Endometrial microvascular endothelial cells (primary cell): ENCODE measurements around the gene WDR82. TPM values are rescaled to one million over a fixed set of nuclear protein-coding genes. Genes with fewer than 3 reads are reported as not detected.

Experiments used
- in situ Hi-C: cut with HindIII; loops from 2 replicates; pipeline ENCODE4 v1.10.0; 2017; ENCODE audit warnings: low sequenced_read_pairs, low pct_unique_long_range_greater_than_20kb; ENCODE audit errors: inconsistent ontology term
- total RNA-seq: library from RNA; depleted of rRNA; stranded (reverse); fragments of >200 nt; gene quantifications from one replicate; pipeline ENCODE4 v1.2.3, GENCODE V29; 2015; ENCODE audit errors: inconsistent ontology term

WDR82 gene
- total RNA-seq, 1 donor from 2014 or later, result 60.1 TPM

DNA sequence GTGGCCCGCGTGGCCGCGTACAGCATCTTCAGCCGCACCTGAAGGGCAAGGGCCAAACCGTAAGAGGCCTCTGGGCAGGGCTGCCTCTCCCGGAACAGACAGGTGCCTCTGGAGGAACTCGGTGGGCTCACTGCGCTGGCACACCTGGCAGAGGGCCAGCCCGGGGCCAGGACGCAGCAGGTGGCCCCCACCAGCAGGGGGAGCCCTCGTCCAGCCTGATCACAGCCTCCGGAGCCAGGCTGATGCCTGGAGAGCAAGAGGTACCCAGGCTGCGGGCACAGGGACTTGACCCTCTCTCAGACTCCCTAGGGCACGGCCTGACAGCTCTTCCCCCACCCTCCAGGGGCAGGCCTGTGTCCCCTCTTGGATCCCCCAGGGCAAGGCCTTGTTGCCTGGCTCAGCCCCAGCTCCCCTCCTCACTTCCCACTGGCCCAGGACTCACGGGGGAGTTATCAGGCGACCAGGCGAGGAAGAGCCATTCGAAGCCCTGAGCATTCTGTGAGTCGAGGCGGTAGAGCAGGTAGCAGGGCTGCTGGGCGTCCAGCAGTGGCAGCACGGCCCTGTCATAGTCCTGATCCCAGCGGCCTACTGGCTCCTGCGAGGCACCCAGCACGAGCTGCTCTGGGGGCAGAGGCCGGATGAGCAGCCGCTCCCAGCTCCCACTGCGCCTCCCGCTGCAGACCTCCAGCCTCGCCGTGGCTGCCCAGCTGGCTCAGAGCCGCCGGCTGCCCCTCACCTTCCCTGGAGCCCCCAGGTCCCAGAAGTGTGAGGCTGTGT is 46.8 kb downstream of the WDR82 start:
- in situ Hi-C loops, result no loop called here

GRCh38 chr3:52230889-52231499 is 47.5 kb downstream of the WDR82 start:
- in situ Hi-C loops, result no loop called here

DNA sequence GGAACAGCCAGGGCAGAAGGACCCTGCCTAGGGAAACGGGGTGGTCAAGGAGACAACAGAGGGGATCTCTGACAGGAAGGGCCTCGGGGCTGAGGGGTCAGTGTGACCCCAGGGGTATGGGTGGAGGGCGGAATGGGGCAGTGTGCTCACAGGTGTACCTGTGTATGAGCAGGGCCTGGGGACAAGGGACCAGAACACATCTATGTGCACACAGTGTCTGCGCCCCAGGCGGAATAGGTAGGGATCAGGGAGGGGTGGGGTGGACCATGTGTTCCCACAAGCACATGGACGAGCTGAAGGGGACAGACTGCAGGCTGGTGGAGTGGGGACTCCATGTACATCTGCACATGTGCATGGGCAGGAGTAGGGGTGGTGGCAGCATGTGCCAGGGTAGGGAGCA is 48.0 kb downstream of the WDR82 start:
- in situ Hi-C loops, result no loop called here

DNA sequence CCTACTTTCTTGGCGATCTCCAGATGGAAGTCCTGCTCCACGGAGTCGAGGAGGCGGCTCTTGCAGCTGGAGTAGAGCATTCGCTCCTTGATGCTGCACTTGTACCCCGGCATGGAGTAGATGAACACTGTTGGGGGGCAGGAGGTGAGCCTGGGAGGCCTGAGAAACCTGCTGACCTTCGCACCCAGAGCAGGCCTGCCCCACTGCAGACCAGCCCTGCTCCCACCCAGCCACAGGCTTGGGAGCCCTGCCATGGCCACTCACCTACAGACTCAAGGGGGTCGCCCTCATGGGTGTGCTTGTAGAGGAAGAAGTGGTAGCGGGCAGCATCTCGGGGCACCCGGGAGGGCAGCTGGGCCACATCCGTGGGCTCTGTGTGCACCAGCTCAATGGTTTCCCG is 48.8 kb downstream of the WDR82 start:
- in situ Hi-C loops, result no loop called here

DNA sequence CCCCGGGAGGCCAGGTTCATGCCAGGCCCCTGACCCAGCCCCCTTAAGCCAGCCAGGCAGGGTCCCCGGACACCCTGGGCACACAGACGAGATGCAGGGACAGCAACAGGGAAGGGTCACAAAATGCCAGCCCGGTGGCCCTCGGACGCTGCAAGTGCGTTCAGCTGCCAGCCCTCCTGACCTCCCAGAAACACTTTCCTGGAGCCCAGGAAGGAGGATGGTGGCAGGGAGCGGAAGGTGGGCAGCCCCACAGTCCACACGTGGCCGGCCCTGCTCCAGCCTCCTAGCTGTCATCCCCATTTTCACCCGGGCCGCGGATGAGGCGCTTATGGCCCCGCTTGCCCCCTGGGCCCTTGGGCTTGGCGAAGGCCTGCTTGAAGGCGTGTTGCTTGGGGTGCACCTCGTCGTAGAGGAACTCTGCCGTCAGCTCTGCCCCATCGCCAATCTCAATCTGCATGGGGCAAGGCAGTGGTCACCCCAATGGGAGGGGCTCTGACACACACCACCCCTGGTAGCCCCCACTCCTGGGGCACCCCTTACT is 49.6 kb downstream of the WDR82 start:
- in situ Hi-C loops, result no loop called here

DNA sequence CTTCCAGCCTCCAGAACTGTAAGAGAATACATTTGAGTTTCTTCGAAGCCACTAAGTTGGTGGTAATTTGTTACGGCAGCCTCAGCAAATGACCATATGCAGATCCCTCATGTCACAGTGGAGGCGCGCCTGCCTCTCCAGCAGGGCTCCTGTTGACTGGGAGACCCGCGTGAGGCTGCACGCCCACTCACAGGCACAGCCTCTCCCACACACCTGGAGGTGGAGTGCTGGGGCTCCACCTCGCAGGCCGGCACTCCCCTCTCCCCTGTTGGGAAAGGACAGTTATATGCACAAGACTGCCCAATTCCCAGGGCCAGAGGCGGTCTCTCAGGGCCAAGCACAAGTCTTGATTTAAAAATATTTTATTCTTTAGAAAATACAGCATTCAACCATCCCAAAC is 50.2 kb downstream of the WDR82 start:
- in situ Hi-C loops, result no loop called here

GRCh38 chr3:52227766-52228165 is 50.7 kb downstream of the WDR82 start:
- in situ Hi-C loops, result no loop called here

DNA sequence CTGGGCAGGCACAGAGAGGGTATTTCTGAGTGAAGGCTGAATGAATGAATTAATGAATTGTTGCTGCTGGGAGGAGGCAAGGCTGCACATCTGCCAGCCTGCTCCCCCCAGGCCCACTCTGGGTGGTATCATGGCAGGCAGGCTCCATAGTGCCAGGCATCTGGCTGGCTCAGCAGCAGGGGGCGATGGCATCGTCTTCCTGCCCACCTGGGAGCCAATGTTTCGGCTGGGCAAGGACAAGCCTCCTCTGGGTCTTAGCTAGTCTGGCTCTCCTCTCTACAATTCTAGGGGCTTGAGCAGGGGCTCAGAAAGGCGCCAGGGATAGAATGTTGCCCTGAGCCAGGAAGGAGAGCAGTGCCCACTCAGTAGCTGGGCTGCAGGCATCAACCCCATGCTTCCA is 51.3 kb downstream of the WDR82 start:
- in situ Hi-C loops, result no loop called here

DNA sequence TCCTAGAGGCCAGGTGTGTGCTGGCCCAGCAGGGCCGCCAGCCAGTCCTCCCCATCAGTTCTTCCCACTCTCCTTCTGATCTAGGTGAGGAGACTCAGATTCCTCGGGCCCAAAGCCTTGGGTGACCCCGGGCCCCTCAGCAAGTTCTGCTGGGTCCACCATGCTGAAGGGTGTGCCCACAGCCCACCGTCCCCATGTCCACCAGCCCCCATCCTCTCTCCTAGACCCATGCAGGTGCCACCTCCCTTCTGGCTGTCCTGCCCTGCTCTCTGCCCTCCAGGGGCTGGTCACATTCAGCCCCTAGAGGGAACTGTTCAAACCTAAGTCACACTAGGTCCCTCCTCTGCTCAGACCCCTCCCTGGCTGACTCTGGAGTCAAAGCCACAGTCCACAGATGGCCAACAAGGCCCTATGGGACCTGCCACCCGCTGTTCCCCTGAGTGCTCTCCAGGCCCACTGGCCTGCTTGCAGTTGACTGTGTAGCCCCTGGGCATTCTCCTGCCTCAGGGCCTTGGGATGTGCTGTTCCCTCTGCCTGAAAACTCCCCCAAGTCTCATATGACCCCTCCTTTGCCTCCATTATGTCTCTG is 52.1 kb downstream of the WDR82 start:
- in situ Hi-C loops, result no loop called here

- in situ Hi-C loops, result no loop called here
Measured at GRCh38 chr3:52225452-52226228, 52.8 kb downstream of the WDR82 start, which contains the start of gene TLR9. TLR9 (minus strand) TSS chr3:52225645; CDS start chr3:52225529, 116 bp downstream.

- in situ Hi-C loops, result no loop called here
Measured at GRCh38 chr3:52223449-52224408, 54.7 kb downstream of the WDR82 start.

- in situ Hi-C loops, result no loop called here
Measured at GRCh38 chr3:52222319-52223221, 55.9 kb downstream of the WDR82 start.

- in situ Hi-C loops, result no loop called here
Measured at GRCh38 chr3:52221563-52222318, 56.7 kb downstream of the WDR82 start.

DNA sequence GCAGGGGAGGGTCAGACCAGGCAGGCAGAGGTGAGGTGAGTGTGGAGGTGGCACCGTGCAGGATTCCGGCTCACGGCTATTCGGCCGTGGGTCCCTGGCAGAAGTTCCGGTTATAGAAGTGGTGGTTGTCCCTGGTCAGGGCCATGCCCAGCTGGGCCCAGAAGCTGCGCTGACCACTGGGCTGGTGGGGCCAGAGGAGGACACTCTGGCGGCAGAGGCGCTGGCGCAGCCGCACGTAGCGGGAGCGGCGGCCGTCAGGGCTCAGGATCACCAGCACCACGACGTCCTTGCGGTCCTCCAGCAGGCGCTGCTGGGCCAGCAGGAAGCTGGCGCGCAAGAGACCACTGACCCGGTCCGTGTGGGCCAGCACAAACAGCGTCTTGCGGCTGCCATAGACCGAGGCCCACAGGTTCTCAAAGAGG is 57.3 kb downstream of the WDR82 start:
- in situ Hi-C loops, result no loop called here

DNA sequence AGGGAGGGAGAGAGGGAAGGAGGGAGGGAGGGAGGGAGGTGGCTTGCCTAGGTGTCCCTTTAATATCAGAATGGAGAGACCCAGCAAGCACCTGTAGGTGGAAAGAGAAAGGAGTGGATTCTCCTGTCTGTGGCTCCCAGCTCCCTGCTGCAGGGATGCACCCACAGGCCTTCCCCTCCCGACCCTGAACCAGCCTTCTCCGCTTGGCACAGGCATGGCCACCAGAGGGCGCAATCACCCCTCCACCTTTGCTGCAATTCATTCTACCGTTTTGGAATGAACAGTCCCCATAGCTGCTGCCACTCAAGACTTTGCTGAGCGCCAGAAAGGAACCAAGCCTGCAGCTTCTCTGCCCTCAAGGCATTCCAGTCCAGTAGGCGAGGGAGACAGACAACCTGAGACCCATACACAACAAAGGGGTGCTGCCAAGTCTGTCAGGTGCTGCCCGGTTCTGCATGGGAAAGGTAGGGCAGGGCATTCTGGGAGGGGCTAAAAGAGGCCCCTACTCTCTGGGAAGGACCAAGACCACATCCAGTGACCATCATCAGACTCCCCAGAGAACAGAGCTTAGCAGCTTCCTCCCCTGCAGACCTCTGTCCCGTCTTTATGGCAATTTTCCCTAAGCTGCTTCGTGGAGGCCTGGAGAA is 57.9 kb downstream of the WDR82 start:
- in situ Hi-C loops, result no loop called here
